Measurements from ENCODE around the gene RHOBTB3. TPM values are rescaled to one million over a fixed set of nuclear protein-coding genes. Genes with fewer than 3 reads are reported as not detected.
"Not testable (repeated sequence)": the region's sequence is repeated elsewhere in the genome, so short reads cannot be mapped to it uniquely, and the experiment has no call there.

The RHOBTB3 gene
- total RNA-seq, 3 donors from 2014 or later: 82.8 to 205 (median 109) TPM

DNA sequence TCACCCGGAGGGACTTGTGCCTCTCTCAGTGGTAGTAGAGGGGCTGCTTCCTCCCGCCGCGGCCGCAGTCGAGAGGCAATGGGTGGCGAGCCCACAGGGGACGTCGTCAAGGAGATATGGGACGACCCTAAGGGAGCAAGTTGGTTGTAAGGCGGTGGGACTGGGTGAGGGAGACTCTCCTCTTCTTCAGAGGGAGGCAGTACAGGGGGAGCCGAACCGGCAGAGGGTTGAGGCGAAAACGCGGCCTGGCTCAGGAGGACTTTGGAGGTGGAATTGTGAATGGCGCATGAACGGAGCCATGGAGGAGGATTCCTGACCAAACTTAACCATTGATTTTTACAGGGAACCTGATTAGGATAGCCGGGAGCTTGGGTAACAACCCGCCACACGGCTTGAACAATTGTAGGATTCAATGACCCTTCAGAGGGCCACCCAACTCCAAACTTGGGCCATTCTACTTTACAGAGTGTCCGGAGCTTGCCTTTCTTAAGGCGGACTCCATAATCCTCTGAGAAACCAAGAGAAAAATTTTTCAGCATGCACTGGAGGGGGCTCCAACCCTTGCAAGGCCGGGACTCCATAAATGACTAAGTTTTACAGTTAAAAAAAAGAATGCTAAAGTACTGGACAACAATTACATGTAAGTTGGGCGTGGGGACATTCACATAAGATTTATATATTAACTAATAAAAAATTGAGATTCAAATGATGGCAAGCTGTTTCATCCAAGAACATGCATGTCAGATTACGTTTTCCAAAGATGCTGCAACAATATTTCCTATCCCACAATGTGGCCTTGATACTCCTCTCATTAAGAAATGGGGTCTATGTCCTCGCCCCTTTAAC lies 19.4 kb upstream of the RHOBTB3 start:
- H3K27ac ChIP-seq: no peak overlapping the region

DNA sequence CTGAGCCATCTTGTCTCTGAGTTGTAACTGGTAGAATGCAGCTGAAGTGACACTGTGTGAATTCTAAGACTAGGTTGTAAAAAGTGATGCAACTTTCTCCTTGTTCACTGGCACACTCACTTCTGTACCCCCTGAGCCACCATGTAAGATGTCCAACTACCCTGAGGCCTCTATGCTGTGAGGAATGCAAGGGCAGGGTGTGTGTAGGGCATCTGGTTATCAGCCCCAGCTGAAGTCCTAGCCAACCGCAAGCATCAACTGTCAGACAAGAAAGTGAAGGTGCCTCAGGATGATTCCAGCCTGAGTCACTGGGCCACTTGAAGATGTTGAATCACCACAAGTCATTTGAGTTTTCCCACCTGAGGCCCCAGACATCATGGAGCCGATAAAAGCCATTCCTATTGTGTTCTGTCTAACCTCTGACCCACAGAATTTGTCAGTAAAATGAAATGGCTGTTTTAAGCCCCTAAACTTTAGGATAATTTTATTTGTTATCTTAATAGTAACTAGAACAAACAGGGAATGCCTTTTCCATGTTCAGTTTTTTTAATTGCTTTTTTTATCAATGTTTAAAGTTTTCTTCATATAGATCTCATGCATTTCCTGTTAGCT lies 18.7 kb upstream of the RHOBTB3 start:
- no peaks in the 10 kb centered on the region for H3K27me3 ChIP-seq
- H3K4me1 ChIP-seq: no peaks in the 10 kb centered on the region
- no peak for DNase-seq (ENCODE audit: low spot score in 2 of 2)
- intact Hi-C loops (cut with DNase I; ENCODE audit: low total_unique reads): no loop called here
- TF ChIP-seq POLR2A (IDR thresholded peaks at IDR 0.05): no peak
- TF ChIP-seq POLR2AphosphoS5 (IDR thresholded peaks at IDR 0.05): no peak
- TF ChIP-seq, protein P1, sequence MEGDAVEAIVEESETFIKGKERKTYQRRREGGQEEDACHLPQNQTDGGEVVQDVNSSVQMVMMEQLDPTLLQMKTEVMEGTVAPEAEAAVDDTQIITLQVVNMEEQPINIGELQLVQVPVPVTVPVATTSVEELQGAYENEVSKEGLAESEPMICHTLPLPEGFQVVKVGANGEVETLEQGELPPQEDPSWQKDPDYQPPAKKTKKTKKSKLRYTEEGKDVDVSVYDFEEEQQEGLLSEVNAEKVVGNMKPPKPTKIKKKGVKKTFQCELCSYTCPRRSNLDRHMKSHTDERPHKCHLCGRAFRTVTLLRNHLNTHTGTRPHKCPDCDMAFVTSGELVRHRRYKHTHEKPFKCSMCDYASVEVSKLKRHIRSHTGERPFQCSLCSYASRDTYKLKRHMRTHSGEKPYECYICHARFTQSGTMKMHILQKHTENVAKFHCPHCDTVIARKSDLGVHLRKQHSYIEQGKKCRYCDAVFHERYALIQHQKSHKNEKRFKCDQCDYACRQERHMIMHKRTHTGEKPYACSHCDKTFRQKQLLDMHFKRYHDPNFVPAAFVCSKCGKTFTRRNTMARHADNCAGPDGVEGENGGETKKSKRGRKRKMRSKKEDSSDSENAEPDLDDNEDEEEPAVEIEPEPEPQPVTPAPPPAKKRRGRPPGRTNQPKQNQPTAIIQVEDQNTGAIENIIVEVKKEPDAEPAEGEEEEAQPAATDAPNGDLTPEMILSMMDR (IDR thresholded peaks at IDR 0.05): no peak
- no peak overlapping the region for H3K4me3 ChIP-seq
- H3K27ac ChIP-seq: no peak overlapping the region
- no peaks in the 10 kb centered on the region for H3K36me3 ChIP-seq
- no peaks in the 10 kb centered on the region for H3K9me3 ChIP-seq

More for the DNA sequence above, 19.4 kb upstream of the RHOBTB3 start:
- Histone ChIP-seq H3K9me3 (no peaks in the 10 kb centered on the region), H3K36me3 (no peaks in the 10 kb centered on the region), H3K4me1 (no peaks in the 10 kb centered on the region), H3K4me3 (no peak overlapping the region), H3K27me3 (no peaks in the 10 kb centered on the region)
- intact Hi-C loops (cut with DNase I; ENCODE audit: low total_unique reads): no loop called here
- DNase-seq (ENCODE audit: low spot score in 2 of 2): no peak
- no peak for TF ChIP-seq POLR2A (IDR thresholded peaks at IDR 0.05)
- TF ChIP-seq, protein P1 (IDR thresholded peaks at IDR 0.05): no peak
- TF ChIP-seq POLR2AphosphoS5 (IDR thresholded peaks at IDR 0.05): no peak

DNA sequence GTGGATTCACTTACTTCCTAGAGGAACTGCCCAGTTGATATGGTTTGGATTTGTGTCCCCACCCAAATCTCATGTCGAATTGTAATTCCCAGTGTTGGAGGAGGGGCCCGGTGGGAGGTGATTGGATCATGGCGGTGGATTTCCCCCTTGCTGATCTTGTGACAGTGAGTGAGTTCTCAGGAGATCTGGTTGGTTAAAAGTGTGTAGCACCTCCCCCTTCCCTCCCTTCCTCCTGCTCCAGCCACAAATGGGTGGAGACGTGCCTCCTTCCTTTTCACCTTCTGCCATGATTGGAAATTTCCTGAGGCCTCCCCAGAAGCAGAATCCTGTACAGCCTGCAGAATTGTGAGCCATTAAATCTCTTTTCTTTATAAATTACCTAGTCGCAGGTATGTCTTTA lies 17.9 kb upstream of the RHOBTB3 start:
- not testable (repeated sequence) for H3K36me3 ChIP-seq

DNA sequence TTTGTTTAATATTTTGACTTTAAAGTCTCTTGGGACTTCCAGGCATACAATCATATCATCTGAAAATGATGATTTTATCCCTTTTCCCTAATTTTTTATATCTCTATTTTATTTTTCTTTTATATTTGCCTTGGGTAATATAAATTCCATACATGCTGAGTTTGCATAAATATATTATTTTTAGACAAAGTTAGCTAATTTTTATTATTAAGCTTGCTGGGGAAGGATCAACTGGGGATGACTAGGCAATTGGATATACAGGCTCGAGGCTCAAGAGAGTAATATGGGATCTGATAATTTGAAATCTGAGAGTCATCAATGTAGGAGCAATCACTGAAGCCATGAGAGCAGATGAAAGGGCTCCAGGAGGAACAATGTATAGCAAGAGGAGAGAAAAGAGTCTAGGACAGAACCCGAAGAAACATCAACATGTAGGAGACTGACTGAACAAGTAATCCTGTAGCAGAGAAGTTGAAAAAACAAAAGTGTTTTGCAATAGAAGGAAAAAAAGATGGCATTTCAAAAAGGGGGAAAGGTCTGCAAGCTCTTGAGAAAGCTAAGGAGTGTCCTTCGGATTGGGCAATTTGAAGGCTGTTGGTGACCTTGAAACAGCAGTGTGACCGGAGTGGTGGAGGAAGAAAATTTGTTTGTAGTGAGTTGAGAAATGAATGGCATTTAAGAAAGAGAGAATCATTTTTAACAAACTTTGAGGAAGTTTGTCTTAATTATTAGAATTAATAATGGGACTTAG lies 17.0 kb upstream of the RHOBTB3 start:
- TF ChIP-seq POLR2AphosphoS5 (IDR thresholded peaks at IDR 0.05) (no peak), POLR2A (IDR thresholded peaks at IDR 0.05) (no peak)
- TF ChIP-seq, protein P1 (IDR thresholded peaks at IDR 0.05): no peak
- no peak overlapping the region for H3K4me3 ChIP-seq
- H3K27ac ChIP-seq: no peak overlapping the region
- DNase-seq (ENCODE audit: low spot score in 2 of 2): no peak
- no peaks in the 10 kb centered on the region for H3K9me3 ChIP-seq
- no peaks in the 10 kb centered on the region for H3K36me3 ChIP-seq
- intact Hi-C loops (cut with DNase I; ENCODE audit: low total_unique reads): no loop called here
- H3K4me1 ChIP-seq: no peaks in the 10 kb centered on the region
- H3K27me3 ChIP-seq: no peaks in the 10 kb centered on the region

More for the DNA sequence above, 17.9 kb upstream of the RHOBTB3 start:
- intact Hi-C loops (cut with DNase I; ENCODE audit: low total_unique reads); H3K27ac ChIP-seq; DNase-seq (ENCODE audit: low spot score in 2 of 2); H3K9me3 ChIP-seq; H3K27me3 ChIP-seq; H3K4me1 ChIP-seq; H3K4me3 ChIP-seq: not testable (repeated sequence)

DNA sequence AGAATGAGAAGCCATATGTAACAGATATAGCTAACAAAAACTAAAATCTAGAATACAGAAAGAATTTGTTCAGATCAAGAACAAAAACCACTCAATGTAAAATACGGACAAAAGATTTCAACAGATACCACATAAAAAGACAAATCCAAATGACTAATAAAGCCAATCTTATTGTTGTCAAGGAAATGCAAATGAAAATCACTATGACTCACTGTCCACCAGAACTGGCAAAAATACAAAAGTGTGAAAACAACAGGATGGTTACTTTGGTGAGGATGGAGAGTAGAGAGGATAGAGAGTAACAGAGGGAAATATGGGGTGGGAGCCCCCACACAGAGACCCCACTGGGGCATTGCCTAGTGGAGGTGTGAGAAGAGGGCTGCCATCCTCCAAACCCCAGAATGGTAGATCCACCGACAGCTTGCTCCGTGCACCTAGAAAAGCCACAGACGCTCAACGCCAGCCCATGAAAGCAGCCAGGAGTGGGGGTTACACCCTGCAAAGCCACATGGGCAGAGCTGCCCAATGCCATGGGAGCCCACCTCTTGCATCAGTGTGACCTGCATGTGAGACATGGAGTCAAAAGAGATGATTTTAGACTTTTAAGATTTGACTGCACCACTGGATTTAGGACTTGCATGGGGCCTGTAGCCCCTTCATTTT lies 15.2 kb upstream of the RHOBTB3 start:
- intact Hi-C loops (cut with DNase I; ENCODE audit: low total_unique reads): no loop called here
- TF ChIP-seq POLR2AphosphoS5 (IDR thresholded peaks at IDR 0.05) (no peak), POLR2A (IDR thresholded peaks at IDR 0.05) (no peak)
- TF ChIP-seq, protein P1 (IDR thresholded peaks at IDR 0.05): no peak
- Histone ChIP-seq H3K9me3 (no peaks in the 10 kb centered on the region), H3K27me3 (no peaks in the 10 kb centered on the region), H3K36me3 (no peaks in the 10 kb centered on the region), H3K4me3 (no peak overlapping the region), H3K4me1 (no peaks in the 10 kb centered on the region), H3K27ac (no peak overlapping the region)
- DNase-seq (ENCODE audit: low spot score in 2 of 2): no peak

All from breast epithelium (tissue), 4 donors.